GM19324 (cell line): Measurements from ENCODE around the gene GATAD2B.
"Not testable (repeated sequence)": the region's sequence is repeated elsewhere in the genome, so short reads cannot be mapped to it uniquely, and the experiment has no call there.

ENCODE experiments used
- ATAC-seq: cut with Tn5 transposase; IDR thresholded peaks from one replicate; pipeline ENCODE4 v1.9.1; 2021; ENCODE audit warnings: mild to moderate bottlenecking, moderate library complexity; ENCODE audit not compliant: unreplicated experiment, low FRiP score

GATAD2B gene

GRCh38 chr1:153844349-153844748 lies 78.4 kb downstream of the GATAD2B start:
- not testable (repeated sequence) for ATAC-seq

- peak; percentile 64 for ATAC-seq
Observed at GRCh38 chr1:153842006-153842471, 80.7 kb downstream of the GATAD2B start.

- ATAC-seq, result no peak
Observed at GRCh38 chr1:153841463-153841994, 81.2 kb downstream of the GATAD2B start.

GRCh38 chr1:153840774-153841173 lies 82.0 kb downstream of the GATAD2B start:
- ATAC-seq, result not testable (repeated sequence)

DNA sequence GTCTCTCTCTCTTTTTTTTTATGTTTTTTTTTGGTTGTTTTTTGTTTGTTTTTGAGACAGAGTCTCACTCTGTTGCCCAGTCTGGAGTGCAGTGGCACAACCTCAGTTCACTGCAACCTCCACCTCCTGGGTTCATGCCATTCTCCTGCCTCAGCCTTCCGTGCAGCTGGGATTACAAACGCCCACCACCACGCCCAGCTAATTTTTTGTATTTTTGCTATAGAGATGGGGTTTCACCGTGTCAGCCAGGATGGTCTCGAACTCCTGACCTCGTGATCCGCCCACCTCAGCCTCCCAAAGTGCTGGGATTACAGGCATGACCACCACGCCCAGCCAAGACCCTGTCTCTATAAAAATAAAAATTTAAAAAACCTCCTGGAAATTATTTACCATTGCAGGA lies 88.8 kb downstream of the GATAD2B start:
- ATAC-seq, result not testable (repeated sequence)

GRCh38 chr1:153833171-153833570 lies 89.6 kb downstream of the GATAD2B start:
- no peak for ATAC-seq

GRCh38 chr1:153832293-153832692 lies 90.5 kb downstream of the GATAD2B start:
- ATAC-seq, result no peak

DNA sequence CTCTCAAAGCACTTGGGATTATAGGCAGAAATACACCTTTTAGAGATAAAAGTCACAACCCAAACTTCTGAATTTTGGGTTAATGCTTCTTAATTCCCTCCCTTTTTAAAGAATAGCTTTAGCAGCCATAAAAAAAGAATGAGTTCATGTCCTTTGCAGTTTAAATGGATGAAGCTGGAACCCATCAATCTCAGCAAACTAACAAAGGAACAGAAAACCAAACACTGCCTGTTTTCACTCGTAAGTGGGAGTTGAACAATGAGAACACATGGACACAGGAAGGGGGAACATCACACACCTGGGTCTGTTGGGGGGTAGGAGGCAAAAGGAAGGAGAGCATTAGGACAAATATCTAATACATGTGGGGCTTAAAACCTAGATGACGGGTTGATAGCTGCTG lies 91.7 kb downstream of the GATAD2B start:
- ATAC-seq, result no peak

- no peak for ATAC-seq
Observed at GRCh38 chr1:153827168-153827964, 95.4 kb downstream of the GATAD2B start.

- ATAC-seq, result no peak
Observed at GRCh38 chr1:153818876-153819275, 103.9 kb downstream of the GATAD2B start.

GRCh38 chr1:153816283-153816889 lies 106.4 kb downstream of the GATAD2B start:
- ATAC-seq, result no peak

- peak; percentile 8 for ATAC-seq
Observed at GRCh38 chr1:153805886-153806719, 116.7 kb downstream of the GATAD2B start.

DNA sequence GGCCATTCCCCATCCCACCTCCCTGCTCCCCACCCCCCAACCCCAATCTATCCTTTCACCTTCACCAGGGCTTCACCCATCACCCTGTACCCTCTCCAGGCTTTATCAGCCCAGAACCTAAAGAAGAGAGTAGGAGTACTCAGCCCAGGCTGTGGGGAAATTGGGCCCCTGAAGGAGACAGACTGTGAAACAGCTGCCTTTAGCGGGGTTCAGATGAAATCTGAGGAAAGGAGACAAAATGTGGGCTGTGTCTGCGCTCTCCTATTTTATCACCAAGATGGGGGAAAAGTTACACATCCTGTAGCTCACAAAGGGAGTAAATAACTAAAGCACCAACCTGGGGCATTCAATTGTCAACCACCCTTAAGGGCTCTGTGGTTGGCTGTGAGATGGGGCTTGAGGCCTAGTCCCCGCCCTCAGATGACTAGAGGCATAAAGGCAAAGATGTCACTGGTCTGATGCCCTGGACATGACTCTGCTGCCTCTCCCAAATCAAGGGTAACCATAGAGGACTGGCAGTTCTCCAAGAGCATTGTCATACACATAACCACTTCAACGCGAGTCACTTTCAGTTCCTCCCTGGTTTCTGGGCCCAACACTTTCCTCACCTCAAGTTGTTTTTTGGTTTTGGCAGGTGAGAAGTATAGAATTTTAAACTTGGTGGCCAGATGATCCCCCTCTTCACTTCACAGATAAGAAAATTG lies 117.6 kb downstream of the GATAD2B start:
- peak; percentile 82 for ATAC-seq

- ATAC-seq, result no peak
Observed at GRCh38 chr1:153804112-153804511, 118.7 kb downstream of the GATAD2B start.

- no peak for ATAC-seq
Observed at GRCh38 chr1:153803470-153804056, 119.2 kb downstream of the GATAD2B start.

DNA sequence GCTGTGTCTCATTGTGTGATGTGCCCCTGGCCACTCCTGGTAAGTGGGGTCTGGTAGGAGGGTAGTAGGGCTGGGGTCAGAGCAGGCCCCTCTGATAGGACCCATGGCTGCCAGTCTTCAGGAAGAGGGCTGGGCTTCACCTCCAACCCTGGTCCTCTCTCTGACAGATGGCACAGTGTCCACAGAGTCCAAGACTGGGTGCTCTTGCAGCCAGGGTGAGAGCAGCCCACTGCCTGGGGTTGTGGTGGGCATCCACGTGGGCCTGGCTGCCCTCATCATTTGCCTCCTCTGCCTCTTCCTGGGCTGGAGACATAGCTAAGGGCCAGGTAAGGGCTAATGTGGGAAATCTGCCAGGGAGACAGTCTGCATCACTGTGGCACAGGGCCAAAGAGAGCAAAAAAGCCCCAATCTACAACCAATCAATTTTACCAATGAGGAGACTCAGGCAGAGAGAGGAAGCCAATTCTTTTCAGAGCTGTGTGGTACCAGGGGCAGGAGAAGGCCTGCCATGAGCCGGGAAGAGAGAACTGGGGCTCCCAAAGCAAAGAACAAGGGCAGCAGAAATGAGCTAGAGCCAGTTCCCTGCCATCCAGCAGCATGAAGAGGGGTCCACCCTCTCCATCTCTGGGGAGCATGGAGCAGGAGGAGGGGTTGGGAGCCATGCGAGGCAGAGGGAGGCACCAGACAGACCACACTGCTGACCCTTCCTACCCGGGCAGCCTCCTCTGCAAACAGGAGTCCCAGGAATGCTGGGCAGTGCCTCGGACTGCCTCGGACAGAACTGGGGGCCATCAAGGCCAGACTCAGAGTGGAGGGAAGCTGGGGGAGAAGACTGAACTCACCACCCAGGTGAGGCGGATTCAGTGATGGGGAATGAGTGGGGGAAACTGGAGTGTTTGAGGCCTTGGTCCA lies 120.7 kb downstream of the GATAD2B start:
- no peak for ATAC-seq

DNA sequence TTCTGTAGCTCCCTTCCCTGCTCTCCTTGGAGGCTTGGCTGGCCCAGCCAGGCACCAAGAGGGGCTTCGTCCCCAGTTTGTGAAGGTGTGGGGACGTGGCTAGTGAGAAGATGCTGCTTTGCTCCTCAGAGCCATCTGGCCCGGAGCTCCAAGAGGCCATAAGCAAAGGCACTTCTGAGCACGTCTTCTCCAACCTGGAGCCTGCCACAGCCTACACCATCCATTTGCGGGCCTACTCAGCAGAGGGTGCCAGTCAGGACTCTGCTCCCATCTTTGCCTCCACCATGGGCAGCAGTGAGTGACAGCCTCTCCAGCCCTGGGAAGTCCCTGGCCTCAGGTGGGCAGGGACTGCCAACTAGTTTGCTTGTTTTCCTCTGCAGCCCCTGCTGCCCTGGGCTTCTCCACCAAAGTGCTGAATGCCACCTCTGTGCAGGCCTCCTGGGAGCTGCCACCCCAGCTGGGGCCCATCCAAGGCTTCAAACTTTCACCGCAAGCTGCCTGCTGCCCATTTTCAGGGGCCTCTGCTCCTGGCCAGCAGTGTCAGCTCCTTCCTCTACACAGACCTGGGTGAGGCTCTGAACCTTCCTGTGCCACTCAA lies 121.6 kb downstream of the GATAD2B start:
- ATAC-seq, result no peak

DNA sequence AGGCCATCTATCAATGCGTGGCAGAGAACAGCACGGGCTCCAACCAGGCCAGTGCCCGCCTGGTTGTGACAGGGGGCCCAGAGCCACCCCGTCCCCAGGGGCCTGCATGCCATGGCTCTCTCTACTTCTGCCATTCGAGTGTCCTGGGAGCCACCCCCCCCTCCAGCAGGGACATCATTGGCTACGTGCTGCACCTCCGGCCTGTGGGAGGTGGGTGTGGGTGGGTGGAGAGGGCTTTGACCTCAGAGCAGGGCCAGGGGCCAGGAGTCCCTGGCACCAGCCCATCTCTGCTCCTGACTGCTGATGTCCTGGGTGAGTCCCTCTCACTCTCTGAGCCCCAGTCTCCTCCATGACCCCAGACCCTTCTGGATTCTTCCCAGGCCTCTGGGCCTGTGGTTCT lies 122.3 kb downstream of the GATAD2B start:
- ATAC-seq, result no peak
